Esophagus (tissue), 2 donors: ENCODE measurements around the gene SPTBN5. TPM values are rescaled to one million over a fixed set of nuclear protein-coding genes. Genes with fewer than 3 reads are reported as not detected.
A peak's percentile ranks its signal among the peaks of the same experiment; 100 is the strongest.

Source experiments
- H3K27ac ChIP-seq, 2 donors: one replicate each; pipeline ENCODE4 v1.5.1; 2013; ENCODE audit warnings: low read depth in 2 of 2, mild to moderate bottlenecking in 2 of 2, inconsistent platforms in 1 of 2, low read length in 1 of 2, moderate library complexity in 1 of 2
- H3K27me3 ChIP-seq, 2 donors: one replicate each; pipeline ENCODE4 v1.6.1; 2013; ENCODE audit warnings: low read length in 2 of 2, control low read depth in 1 of 2, mild to moderate bottlenecking in 1 of 2; ENCODE audit not compliant: insufficient read depth in 2 of 2, control insufficient read depth in 1 of 2
- H3K36me3 ChIP-seq, 2 donors: one replicate each; pipeline ENCODE4 v1.6.1; 2013; ENCODE audit warnings: low read length in 1 of 2; ENCODE audit not compliant: control insufficient read depth in 2 of 2, insufficient read depth in 2 of 2
- H3K4me1 ChIP-seq, 2 donors: one replicate each; pipeline ENCODE4 v1.6.1; 2013; ENCODE audit warnings: low read length in 1 of 2; ENCODE audit not compliant: control insufficient read depth in 2 of 2, insufficient read depth in 2 of 2
- H3K4me3 ChIP-seq, 2 donors: one replicate each; pipeline ENCODE4 v1.5.1; 2013; ENCODE audit warnings: low read length in 2 of 2, mild to moderate bottlenecking in 2 of 2, low read depth in 1 of 2, moderate library complexity in 1 of 2
- H3K9me3 ChIP-seq, 2 donors: one replicate each; pipeline ENCODE4 v1.6.1; 2013; ENCODE audit warnings: mild to moderate bottlenecking in 2 of 2, low read depth in 1 of 2, low read length in 1 of 2, moderate library complexity in 1 of 2; ENCODE audit not compliant: control insufficient read depth in 2 of 2, insufficient read depth in 1 of 2
- WGBS, 2 donors: extraction: QIAGEN DNeasy Blood & Tissue Kit; methylation state at CpG; one replicate each; pipeline ENCODE4 v1.1.7; 2013; 5-methylcytosine and 5-hydroxymethylcytosine counted together
- polyA plus RNA-seq, 2 donors: library from polyadenylated mRNA; stranded (reverse); fragments of 200-250 nt; gene quantifications; one replicate each; pipeline ENCODE4 v1.2.3, GENCODE V29; 2013
- donor health status: healthy with polysubstance abuse.
- donor health status: Bipolar disorder and iron deficiency.

Gene SPTBN5
- polyA plus RNA-seq, 2 donors, result 2.7 to 9.3 TPM

DNA sequence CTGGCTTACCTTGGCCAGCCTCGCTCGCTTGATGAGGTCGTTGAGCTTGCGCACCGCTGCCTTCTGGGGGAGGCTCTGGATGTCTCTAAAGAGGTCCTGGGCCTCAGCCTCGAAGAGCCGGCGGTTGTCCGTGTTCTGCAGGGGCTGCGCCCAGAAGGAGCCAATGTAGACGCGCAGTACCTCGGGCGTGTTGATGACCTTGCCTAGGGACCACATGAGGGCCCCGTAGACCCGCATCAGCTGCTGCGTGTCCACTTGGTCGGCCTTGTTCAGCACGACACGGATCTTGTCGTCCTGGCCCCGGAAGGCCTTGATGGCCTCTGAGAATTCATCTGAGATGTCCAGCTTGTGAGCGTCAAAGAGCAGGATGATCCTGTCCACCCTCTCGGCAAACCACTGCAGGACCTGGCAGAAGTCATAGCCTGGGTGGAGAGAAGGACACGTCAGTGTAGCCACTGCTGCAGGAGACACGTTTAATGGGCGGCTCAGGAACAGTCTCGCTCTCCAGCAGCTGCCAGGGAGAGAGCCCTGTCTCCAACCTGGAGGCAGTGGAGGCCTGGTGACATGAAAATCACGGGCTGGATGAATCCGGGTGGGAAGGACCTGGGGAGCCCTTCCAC, 25.5 kb upstream of the SPTBN5 start:
- peaks cover 3 to 9% of the 10 kb centered on the region in 2 donors for H3K4me1 ChIP-seq
- H3K27ac ChIP-seq, result no peak overlapping the region
- no peaks in the 10 kb centered on the region for H3K9me3 ChIP-seq
- H3K4me3 ChIP-seq, result no peak overlapping the region
- H3K27me3 ChIP-seq, result no peaks in the 10 kb centered on the region
- 82 to 87% methylated on average over 30 of the region's 30 CpGs for WGBS, 2 donors
- peaks cover 4 to 20% of the 10 kb centered on the region in 2 donors for H3K36me3 ChIP-seq

DNA sequence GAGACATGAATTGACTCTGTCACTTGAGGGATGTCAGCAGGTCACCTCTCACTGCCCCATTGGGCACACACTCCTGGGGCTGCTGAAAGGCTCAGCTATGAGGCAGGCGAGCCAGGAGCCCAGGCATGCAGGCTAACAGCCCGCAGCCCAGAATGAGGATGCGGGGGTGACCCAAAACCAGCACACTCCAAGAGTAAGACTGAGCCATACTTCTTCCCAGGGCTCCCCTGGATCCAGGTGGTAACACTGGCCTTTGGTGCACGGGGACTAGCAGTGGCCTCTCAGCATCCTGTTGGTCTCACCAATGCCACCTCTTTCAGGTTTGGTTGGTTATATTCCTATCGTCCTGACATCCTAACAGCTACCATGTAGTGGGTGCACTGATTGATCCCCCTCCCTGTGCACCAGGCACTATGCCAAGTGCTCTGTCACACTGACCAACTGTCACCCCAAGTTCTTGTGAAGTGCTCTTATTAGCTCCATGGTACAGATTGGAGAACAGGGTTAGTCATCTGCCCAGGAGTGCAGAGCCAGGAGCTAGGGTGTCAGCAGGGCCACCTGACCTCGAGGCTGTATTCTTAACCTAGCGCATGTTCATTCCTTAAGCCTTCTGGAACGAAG, 24.8 kb upstream of the SPTBN5 start:
- WGBS, 2 donors, result 91 to 92% methylated on average over 8 of the region's 8 CpGs
- Histone ChIP-seq H3K27me3 (no peaks in the 10 kb centered on the region), H3K4me1 (peaks cover 3 to 9% of the 10 kb centered on the region in 2 donors), H3K36me3 (peaks cover 4 to 20% of the 10 kb centered on the region in 2 donors), H3K4me3 (no peak overlapping the region), H3K27ac (peak overlapping the region in 1 of 2 donors; percentile 47), H3K9me3 (no peaks in the 10 kb centered on the region)

DNA sequence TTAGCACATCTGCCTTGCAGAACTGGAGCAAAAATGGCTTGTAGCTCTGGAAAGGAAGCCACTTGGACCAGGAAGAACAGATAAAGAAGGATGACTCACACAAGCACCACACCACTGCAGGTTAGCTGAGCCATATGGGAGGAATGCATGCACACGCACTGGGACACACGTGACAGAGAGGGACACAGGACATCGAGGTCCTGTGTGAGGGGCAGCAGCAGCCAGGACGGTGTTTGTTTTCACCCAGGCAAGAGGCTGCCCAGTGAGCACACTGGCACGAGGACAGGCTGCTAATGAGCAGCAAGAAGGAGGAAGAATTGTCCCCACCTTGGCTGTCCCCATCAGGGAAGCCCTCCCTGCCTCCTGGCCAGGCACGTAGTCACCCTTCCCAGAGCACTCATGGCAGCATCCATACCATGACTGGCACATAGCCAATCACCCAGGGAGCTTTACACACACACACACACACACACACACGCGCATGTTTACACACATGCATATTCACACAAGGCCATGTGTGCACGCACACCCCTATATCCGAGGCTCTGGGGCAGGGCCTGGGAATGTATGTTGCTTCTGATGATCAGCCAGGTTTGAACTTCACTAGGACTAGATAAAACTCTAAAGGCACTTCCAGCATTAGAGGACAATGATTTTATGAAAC, 24.0 kb upstream of the SPTBN5 start:
- Histone ChIP-seq H3K4me1 (peaks cover 3 to 9% of the 10 kb centered on the region in 2 donors), H3K4me3 (no peak overlapping the region), H3K9me3 (no peaks in the 10 kb centered on the region), H3K27me3 (no peaks in the 10 kb centered on the region), H3K27ac (peak overlapping the region; percentile 61 to 72), H3K36me3 (peaks cover 4 to 20% of the 10 kb centered on the region in 2 donors)
- WGBS, 2 donors, result 70% methylated on average over 10 of the region's 10 CpGs

DNA sequence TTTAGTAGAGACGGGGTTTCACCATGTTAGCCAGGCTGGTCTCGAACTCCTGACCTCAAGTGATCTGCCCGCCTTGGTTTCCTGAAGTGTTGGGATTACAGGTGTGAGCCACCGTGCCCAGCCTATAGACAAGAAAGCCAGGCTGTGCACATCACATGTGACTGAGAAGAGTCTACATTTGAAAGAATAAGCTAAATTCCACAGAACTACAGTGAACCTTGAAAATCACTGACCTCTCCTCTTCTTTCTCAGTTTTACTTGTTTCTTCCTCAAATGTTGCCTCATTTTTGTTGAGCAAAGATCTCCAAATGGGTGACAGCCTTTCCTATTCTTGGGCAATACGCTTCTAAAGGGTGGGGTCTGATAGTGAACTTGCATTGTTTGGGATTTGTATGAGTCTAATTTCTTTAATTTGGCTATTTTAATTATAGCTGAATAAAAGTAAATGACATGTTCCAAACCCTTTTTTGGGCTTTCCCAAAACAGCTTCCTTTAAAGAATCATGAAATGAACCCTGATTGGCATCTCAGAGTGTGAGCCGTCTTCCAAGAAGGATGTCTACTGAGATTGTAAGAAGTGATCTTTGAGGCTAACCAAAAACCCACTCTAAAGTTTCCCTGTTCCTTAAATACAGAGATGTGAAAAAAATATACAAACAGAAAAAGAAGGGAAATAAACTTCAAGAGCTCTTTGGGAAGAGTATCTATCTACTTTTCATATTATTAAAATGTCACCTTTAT, 21.6 kb upstream of the SPTBN5 start:
- WGBS, 2 donors, result 90 to 91% methylated on average over 6 of the region's 6 CpGs
- Histone ChIP-seq H3K4me3 (no peak overlapping the region), H3K36me3 (peaks cover 4 to 18% of the 10 kb centered on the region in 2 donors), H3K4me1 (peaks cover 3 to 16% of the 10 kb centered on the region in 2 donors), H3K27me3 (no peaks in the 10 kb centered on the region), H3K27ac (no peak overlapping the region), H3K9me3 (no peaks in the 10 kb centered on the region)

DNA sequence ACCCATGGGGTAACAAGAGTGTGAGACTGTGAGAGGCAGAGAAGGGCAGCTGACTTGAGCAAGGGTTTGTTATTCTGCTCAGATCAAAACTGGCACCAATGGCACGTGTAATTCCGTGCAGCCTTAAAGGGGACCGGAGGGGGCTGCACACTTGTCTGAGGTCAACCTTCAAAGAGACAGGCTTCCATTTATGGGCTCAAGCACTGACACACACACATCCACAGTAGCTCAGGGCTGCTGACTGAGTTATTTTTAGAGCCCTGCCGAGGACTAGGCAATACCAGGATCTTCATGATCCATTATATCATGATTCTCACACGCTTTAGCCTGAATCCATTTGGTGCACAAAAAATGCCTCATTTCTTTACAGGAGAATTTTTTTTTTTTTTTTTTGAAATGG, 20.6 kb upstream of the SPTBN5 start:
- Histone ChIP-seq H3K36me3 (peaks cover 6 to 18% of the 10 kb centered on the region in 2 donors), H3K27ac (no peak overlapping the region), H3K4me3 (no peak overlapping the region), H3K4me1 (peaks cover 3 to 15% of the 10 kb centered on the region in 2 donors), H3K27me3 (no peaks in the 10 kb centered on the region), H3K9me3 (no peaks in the 10 kb centered on the region)
- WGBS, 2 donors, result 71 to 77% methylated on average over 5 of the region's 5 CpGs

DNA sequence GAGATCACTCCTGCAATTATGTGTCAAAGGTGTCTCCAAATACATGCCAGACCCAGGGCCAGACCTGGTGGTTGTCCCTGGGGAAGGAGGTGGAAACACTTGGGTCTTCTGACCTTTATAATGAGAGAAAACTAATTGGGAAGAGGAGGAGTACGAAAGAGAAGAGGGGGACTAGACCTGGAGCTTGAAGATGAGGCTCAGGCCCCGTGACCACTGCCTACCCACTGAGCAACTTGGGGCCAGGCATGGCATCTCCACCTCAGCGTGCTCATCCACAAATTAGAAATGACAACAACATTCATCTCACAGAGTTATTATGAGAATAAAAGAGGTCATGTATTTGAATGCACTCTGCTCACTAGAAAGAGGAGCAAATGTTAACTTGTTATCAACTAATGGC, 19.4 kb upstream of the SPTBN5 start:
- H3K27ac ChIP-seq, result peak overlapping the region in 1 of 2 donors; percentile 37
- no peaks in the 10 kb centered on the region for H3K9me3 ChIP-seq
- no peaks in the 10 kb centered on the region for H3K27me3 ChIP-seq
- no peak overlapping the region for H3K4me3 ChIP-seq
- 77 to 81% methylated on average over 3 of the region's 3 CpGs for WGBS, 2 donors
- peaks cover 0 to 13% of the 10 kb centered on the region in 2 donors for H3K4me1 ChIP-seq
- H3K36me3 ChIP-seq, result peaks cover 9 to 17% of the 10 kb centered on the region in 2 donors

DNA sequence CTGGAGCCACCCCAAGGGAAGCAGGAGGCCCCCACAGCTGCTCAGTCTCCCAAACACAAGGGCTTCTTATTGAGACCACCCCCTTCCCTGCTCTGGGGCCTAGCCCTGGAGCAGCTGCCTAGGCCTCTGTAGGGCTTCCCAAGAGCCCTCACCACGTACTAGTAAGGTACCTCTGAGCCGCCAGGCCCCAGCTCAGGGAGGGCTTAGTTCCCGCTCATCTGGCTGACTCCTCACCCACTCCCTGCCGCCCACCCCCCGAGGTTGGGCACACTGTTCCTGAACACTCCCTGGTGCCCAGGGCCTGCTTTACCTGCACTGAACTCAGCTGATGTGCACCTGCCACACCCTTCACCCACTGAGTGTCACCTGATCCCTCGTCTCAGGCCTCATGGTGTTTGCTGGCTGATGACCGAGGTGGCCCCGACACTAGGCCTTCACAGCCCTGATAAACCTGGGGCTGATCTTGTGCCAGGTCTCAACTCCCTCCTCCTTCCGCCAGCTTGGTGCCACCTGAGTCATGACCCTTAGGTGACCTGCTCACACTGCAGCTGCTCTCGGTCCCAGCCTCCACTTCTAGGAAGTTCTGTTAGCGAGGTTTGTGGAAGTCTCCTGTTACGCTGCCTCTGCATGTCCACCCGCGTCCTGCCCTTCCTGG, 18.0 kb upstream of the SPTBN5 start:
- Histone ChIP-seq H3K4me3 (no peak overlapping the region), H3K27ac (peak overlapping the region; percentile 48 to 70), H3K9me3 (no peaks in the 10 kb centered on the region), H3K36me3 (peaks cover 9 to 13% of the 10 kb centered on the region in 2 donors), H3K27me3 (no peaks in the 10 kb centered on the region), H3K4me1 (peaks cover 0 to 7% of the 10 kb centered on the region in 2 donors)
- 69 to 81% methylated on average over 14 of the region's 14 CpGs for WGBS, 2 donors

DNA sequence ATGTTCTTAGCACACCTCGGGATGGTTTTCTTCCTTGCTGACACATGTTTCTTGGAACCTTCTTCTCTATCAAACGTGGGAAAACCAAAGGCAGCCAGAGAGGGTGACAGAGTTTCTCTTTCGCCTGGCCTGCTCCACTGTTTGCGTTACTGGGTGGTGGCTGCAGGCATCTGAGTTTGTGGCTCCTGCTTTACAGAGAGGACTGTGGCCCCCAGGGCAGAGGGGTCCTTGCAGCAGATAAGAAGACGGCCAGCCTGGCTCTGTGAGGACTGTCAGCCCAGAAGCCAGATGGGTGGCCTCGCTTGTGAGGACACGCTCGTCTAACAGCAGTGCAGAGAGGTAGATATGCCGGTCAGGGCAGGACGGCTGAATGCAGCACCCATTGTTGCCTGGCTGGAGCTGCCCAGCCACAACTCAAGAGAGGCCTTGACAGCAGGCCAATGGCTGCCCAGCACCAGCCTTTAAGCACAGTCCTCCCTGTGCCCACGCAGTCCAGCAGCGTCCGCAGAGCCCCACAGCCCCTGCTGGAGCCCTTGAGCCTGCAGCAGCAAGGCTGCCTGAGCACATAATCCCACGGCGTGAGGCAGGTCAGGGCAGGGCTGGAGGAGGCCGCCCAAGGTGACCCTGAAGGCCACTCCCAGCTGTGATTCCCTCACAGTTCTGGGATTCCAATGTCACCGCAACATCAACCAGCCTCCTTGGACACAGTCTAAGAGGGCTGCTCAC, 15.0 kb upstream of the SPTBN5 start:
- no peak overlapping the region for H3K27ac ChIP-seq
- H3K9me3 ChIP-seq, result no peaks in the 10 kb centered on the region
- WGBS, 2 donors, result 72 to 83% methylated on average over 17 of the region's 17 CpGs
- peaks cover 9 to 22% of the 10 kb centered on the region in 2 donors for H3K36me3 ChIP-seq
- H3K4me1 ChIP-seq, result peaks cover 0 to 7% of the 10 kb centered on the region in 2 donors
- H3K27me3 ChIP-seq, result no peaks in the 10 kb centered on the region
- H3K4me3 ChIP-seq, result no peak overlapping the region
